ENCODE results near the gene ATRX. TPM values are rescaled to one million over a fixed set of nuclear protein-coding genes. Genes with fewer than 3 reads are reported as not detected.

ATRX gene
- total RNA-seq, 2 experiments from 2014 or later = 48.2 to 66.3 TPM

DNA sequence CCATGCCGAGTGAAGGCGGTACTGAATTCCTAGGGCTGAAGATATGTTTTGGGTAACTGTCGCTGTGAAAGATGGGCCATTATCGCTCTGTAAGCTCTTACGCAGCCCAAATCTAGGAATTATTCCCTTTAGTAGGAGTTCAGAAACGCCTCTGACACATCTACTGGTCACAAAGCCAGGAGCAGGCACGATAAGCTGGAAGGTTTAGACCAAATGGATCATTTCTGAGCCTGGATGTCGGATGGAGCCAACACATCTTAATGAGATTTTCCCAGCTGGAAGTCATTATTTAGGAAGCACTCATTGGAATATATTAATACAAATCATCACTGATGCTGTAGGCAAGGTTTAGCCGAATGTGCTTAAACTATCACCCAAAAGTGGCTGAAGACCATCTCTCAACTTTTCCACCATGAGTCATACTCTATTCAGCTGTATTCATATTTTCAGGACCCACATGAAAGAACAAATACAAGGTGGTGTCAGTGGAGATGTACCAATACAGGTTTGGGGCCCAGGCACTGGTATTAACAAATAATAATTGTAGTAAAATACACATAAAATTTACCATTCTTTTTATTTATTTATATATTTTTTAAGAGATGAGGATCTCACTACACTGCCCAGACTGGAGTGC is 34.2 kb upstream of the ATRX start:
- Histone ChIP-seq H3K36me3 (ENCODE audit: insufficient read depth, low read length) (peaks cover 8% of the 10 kb centered on the region; the same call in 1 of the 2 replicates), H3K4me1 (ENCODE audit: insufficient read depth, low read length, poor library complexity, severe bottlenecking) (no peaks in the 10 kb centered on the region), H2AFZ (ENCODE audit: low read length) (no peak overlapping the region), H3K27ac (ENCODE audit: low read depth, low read length, poor library complexity, severe bottlenecking) (no peak overlapping the region), H3K9me3 (ENCODE audit: low read length) (no peaks in the 10 kb centered on the region), H3K4me2 (ENCODE audit: low read length) (no peak overlapping the region), H3K4me3 (ENCODE audit: low read depth, low read length, poor library complexity, severe bottlenecking) (no peak overlapping the region), H4K20me1 (ENCODE audit: insufficient read depth, low read length) (no peaks in the 10 kb centered on the region), H3K79me2 (ENCODE audit: insufficient read depth, low read depth, low read length) (no peaks in the 10 kb centered on the region), H3K9me2 (ENCODE audit: insufficient read depth, low read length) (no peaks in the 10 kb centered on the region)
- intact Hi-C loops (cut with micrococcal nuclease; ENCODE audit: unreplicated experiment) = no loop called here
- no peak for TF ChIP-seq EZH2phosphoT487 (IDR thresholded peaks at IDR 0.05; ENCODE audit: borderline replicate concordance, low read depth, low read length)
- TF ChIP-seq, protein P1, sequence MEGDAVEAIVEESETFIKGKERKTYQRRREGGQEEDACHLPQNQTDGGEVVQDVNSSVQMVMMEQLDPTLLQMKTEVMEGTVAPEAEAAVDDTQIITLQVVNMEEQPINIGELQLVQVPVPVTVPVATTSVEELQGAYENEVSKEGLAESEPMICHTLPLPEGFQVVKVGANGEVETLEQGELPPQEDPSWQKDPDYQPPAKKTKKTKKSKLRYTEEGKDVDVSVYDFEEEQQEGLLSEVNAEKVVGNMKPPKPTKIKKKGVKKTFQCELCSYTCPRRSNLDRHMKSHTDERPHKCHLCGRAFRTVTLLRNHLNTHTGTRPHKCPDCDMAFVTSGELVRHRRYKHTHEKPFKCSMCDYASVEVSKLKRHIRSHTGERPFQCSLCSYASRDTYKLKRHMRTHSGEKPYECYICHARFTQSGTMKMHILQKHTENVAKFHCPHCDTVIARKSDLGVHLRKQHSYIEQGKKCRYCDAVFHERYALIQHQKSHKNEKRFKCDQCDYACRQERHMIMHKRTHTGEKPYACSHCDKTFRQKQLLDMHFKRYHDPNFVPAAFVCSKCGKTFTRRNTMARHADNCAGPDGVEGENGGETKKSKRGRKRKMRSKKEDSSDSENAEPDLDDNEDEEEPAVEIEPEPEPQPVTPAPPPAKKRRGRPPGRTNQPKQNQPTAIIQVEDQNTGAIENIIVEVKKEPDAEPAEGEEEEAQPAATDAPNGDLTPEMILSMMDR (conservative IDR thresholded peaks at IDR 0.05; ENCODE audit: low read length) = no peak
- no TSS peak for BruUV-seq (replicated peaks)
- CTCF ChIA-PET (ENCODE audit: unreplicated experiment) = no interaction called here
- DNase-seq (ENCODE audit: low spot score) = no peak
- POLR2A ChIA-PET = no interaction called here

DNA sequence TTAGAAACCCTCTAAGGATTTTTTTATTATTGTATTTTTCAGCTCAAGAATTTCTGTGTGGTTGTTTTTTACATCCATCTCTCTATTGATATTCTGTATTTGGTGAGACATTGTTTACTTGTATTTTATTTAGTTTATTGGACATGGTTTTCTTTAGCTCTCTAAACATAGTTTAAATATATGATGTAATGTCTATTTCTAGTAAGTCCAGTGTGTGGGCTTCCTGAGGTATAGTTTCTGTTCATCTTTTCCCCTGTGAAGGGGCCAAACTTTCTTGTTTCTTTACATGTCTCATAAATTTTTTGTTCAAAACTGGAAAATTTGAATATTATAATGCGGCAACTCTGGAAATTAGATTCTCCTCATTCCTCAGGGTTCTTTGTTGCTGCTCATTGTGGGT is 28.2 kb upstream of the ATRX start:
- POLR2A ChIA-PET = interaction anchor here (0.6 to 1.3 kb wide), 3 partner anchors 15 to 98 kb away, joined by 3 to 4 read pairs (median 3); no protein-coding TSS in a partner anchor
- BruUV-seq (replicated peaks) = no TSS peak
- CTCF ChIA-PET (ENCODE audit: unreplicated experiment) = no interaction called here
- no peaks in the 10 kb centered on the region for H3K36me3 ChIP-seq (ENCODE audit: insufficient read depth, low read length)
- no peaks in the 10 kb centered on the region for H4K20me1 ChIP-seq (ENCODE audit: insufficient read depth, low read length)
- H3K79me2 ChIP-seq (ENCODE audit: insufficient read depth, low read depth, low read length) = no peaks in the 10 kb centered on the region
- no peaks in the 10 kb centered on the region for H3K9me2 ChIP-seq (ENCODE audit: insufficient read depth, low read length)
- no peak for DNase-seq (ENCODE audit: low spot score)
- H3K4me1 ChIP-seq (ENCODE audit: insufficient read depth, low read length, poor library complexity, severe bottlenecking) = no peaks in the 10 kb centered on the region
- H3K27ac ChIP-seq (ENCODE audit: low read depth, low read length, poor library complexity, severe bottlenecking) = no peak overlapping the region
- H3K9me3 ChIP-seq (ENCODE audit: low read length) = no peaks in the 10 kb centered on the region
- no peak overlapping the region for H2AFZ ChIP-seq (ENCODE audit: low read length)
- TF ChIP-seq, protein P1 (conservative IDR thresholded peaks at IDR 0.05; ENCODE audit: low read length) = no peak
- TF ChIP-seq EZH2phosphoT487 (IDR thresholded peaks at IDR 0.05; ENCODE audit: borderline replicate concordance, low read depth, low read length) = no peak
- H3K4me2 ChIP-seq (ENCODE audit: low read length) = no peak overlapping the region
- H3K4me3 ChIP-seq (ENCODE audit: low read depth, low read length, poor library complexity, severe bottlenecking) = no peak overlapping the region
- intact Hi-C loops (cut with micrococcal nuclease; ENCODE audit: unreplicated experiment) = no loop called here

DNA sequence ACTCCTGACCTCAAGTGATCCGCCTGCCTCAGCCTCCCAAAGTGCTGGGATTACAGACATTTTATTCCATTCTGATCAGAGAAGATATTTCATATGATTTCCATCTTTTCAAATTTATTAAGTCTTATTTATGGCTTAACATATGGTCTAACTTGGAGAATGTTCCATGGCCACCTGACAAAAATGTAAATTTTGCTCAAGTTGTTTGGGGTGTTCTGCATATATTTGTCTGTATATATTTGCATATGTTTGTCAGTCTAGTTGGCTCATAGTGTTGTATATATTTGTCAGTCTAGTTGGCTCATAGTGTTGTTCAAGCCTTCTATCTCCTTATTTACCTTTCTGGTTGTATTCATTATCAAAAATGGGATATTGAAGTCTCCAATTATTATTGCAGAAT is 16.2 kb upstream of the ATRX start:
- TF ChIP-seq, protein P1 (conservative IDR thresholded peaks at IDR 0.05; ENCODE audit: low read length) = no peak
- TF ChIP-seq EZH2phosphoT487 (IDR thresholded peaks at IDR 0.05; ENCODE audit: borderline replicate concordance, low read depth, low read length) = no peak
- BruUV-seq (replicated peaks) = no TSS peak
- CTCF ChIA-PET (ENCODE audit: unreplicated experiment) = no interaction called here

More for the DNA sequence above, 16.2 kb upstream of the ATRX start:
- Histone ChIP-seq H3K4me2 (ENCODE audit: low read length) (no peak overlapping the region), H3K9me2 (ENCODE audit: insufficient read depth, low read length) (no peaks in the 10 kb centered on the region), H4K20me1 (ENCODE audit: insufficient read depth, low read length) (no peaks in the 10 kb centered on the region), H2AFZ (ENCODE audit: low read length) (no peak overlapping the region), H3K4me3 (ENCODE audit: low read depth, low read length, poor library complexity, severe bottlenecking) (no peak overlapping the region), H3K4me1 (ENCODE audit: insufficient read depth, low read length, poor library complexity, severe bottlenecking) (no peaks in the 10 kb centered on the region), H3K27ac (ENCODE audit: low read depth, low read length, poor library complexity, severe bottlenecking) (no peak overlapping the region), H3K36me3 (ENCODE audit: insufficient read depth, low read length) (no peaks in the 10 kb centered on the region), H3K79me2 (ENCODE audit: insufficient read depth, low read depth, low read length) (no peaks in the 10 kb centered on the region), H3K9me3 (ENCODE audit: low read length) (no peaks in the 10 kb centered on the region)
- no peak for DNase-seq (ENCODE audit: low spot score)
- POLR2A ChIA-PET = no interaction called here
- intact Hi-C loops (cut with micrococcal nuclease; ENCODE audit: unreplicated experiment) = no loop called here

Measured in OCI-LY7 (cell line).